Activated naive CD8-positive, alpha-beta T cell treated with anti-CD3 and anti-CD28 coated beads, Interleukin-2, amount 10 ng/mL, durations not matched to agents 7 days and 5 days (primary cell): ENCODE data around the gene C12orf50. TPM values are rescaled to one million over a fixed set of nuclear protein-coding genes. Genes with fewer than 3 reads are reported as not detected.
"Not testable (repeated sequence)": the region's sequence is repeated elsewhere in the genome, so short reads cannot be mapped to it uniquely, and the experiment has no call there.

ENCODE experiments used
- ATAC-seq: fragments of 150-1000 bp; cut with Tn5 transposase; one replicate; pipeline ENCODE4 v1.10.0; 2021; ENCODE audit warnings: low read depth, moderate library complexity
- POLR2A ChIA-PET: fragments of 350-600 bp; sonication (Branson Sonifier 250); formaldehyde crosslinking; loops from one replicate; lab custom pipeline; 2021; ENCODE audit warnings: antibody characterized with exemption; lab: Charles Lee
- DNase-seq: peaks from one replicate; pipeline ENCODE4 v3.0.0; 2021
- H3K27ac Mint-ChIP-seq: one replicate; pipeline ENCODE4 v1.8.0; 2022; ENCODE audit warnings: mild to moderate bottlenecking, mixed read lengths
- H3K27me3 Mint-ChIP-seq: one replicate; pipeline ENCODE4 v1.8.0; 2022; ENCODE audit warnings: mild to moderate bottlenecking, moderate library complexity, mixed read lengths
- H3K36me3 Mint-ChIP-seq: one replicate; pipeline ENCODE4 v1.8.0; 2021; ENCODE audit warnings: mild to moderate bottlenecking, mixed read lengths
- H3K4me1 Mint-ChIP-seq: one replicate; pipeline ENCODE4 v1.8.0; 2021; ENCODE audit warnings: mixed read lengths
- H3K4me3 Mint-ChIP-seq: one replicate; pipeline ENCODE4 v1.8.0; 2022; ENCODE audit warnings: mild to moderate bottlenecking, moderate library complexity, mixed read lengths
- H3K9me3 Mint-ChIP-seq: one replicate; pipeline ENCODE4 v1.8.0; 2021; ENCODE audit warnings: mixed read lengths
- total RNA-seq, 2 experiments: library from RNA; stranded (reverse); gene quantifications; one replicate each; pipeline ENCODE4 v1.2.3, GENCODE V29; 2021

Gene C12orf50
- total RNA-seq, 2 experiments from 2014 or later: 0.08 TPM; not detected in 1

DNA sequence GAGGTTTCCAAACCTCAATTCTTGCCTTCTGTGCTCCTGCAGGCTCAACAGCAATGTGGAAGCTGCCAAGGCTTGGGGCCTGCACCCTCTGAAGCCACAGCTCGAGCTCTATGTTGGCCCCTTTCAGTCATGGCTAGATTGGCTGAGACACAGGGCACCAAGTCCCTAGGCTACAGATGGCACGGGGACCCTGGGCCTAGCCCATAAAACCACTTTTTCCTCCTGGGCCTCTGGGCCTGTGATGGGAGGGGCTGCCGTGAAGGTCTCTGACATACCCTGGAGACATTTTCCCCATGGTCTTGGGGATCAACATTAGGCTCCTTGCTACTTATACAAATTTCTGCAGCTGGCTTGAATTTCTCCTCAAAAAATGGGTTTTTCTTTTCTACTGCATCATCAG lies 2.0 kb upstream of the C12orf50 start:
- H3K4me3 Mint-ChIP-seq, H3K9me3 Mint-ChIP-seq, H3K36me3 Mint-ChIP-seq, H3K4me1 Mint-ChIP-seq, ATAC-seq, POLR2A ChIA-PET, H3K27ac Mint-ChIP-seq, DNase-seq, H3K27me3 Mint-ChIP-seq: not testable (repeated sequence)

DNA sequence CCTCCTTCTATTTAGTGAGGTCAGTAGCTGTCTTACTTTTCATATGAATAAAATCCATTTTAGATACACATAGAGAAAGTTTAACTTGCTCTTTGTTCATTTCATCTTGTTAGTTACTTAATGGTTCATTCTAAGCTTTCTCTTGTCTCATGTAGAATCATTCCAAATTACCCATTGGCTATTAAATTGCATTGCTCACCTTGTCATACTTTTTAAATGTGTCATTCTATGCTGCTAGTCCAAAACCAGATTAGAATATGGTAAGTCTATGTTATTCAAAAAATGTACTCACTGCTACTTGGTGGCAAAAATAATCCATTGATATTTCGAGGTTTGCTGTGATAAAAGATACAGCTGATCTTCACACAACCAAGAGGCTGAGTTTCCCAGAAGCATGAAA lies 3.0 kb downstream of the C12orf50 start:
- Mint-ChIP-seq H3K36me3 (no peaks in the 10 kb centered on the region), H3K4me1 (no peaks in the 10 kb centered on the region), H3K27me3 (peaks cover 10% of the 10 kb centered on the region), H3K9me3 (peaks cover 4% of the 10 kb centered on the region), H3K27ac (no peak overlapping the region), H3K4me3 (no peak overlapping the region)
- no peak for DNase-seq
- ATAC-seq: no peak
- POLR2A ChIA-PET: interaction anchor here (0.8 kb wide), 1 partner anchor 9 kb away, joined by 3 read pairs; a partner anchor contains a TSS

DNA sequence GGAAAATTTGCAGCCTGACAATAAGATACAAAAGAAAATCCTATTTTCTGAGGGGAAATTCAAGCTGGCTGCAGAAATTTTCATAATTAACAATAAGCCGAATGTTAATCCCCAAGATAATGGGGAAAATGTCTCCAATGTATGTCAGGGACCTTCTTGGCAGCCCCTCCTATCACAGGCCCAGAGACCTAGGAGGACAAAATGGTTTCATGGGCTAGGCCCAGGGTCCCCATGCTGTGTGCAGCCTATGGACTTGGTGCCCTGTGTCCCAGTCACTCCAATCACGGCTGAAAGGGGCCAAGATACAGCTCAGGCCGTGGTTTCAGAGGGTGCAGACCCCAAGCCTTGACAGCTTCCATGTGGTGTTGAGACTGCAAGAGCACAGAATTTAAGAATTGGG lies 11.2 kb downstream of the C12orf50 start:
- Mint-ChIP-seq H3K4me1 (no peaks in the 10 kb centered on the region), H3K36me3 (no peaks in the 10 kb centered on the region), H3K27ac (no peak overlapping the region), H3K9me3 (peaks cover 8% of the 10 kb centered on the region), H3K27me3 (peaks cover 6% of the 10 kb centered on the region), H3K4me3 (no peak overlapping the region)
- ATAC-seq (no peak), DNase-seq (no peak)
- POLR2A ChIA-PET: no interaction called here

DNA sequence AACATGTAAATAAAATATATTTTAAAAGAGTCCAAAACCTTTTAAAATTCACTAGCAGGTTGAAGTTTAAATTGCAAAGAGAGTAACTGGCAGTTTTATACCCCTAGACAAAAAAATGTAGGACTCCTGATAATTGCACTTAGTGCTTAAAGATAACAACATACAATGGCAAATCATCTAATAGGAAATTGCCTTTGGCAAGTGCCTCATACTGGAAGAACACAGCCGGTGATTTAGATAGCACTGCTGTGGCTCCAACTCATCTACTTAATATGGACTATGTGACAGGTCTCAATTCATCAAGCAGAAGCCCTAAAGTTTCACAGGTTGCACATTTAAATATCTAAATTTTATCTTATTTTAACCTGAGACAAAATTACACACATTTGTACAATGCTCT lies 13.4 kb downstream of the C12orf50 start:
- Mint-ChIP-seq H3K27ac (no peak overlapping the region), H3K4me1 (no peaks in the 10 kb centered on the region), H3K36me3 (no peaks in the 10 kb centered on the region), H3K4me3 (no peak overlapping the region), H3K9me3 (peaks cover 4% of the 10 kb centered on the region), H3K27me3 (peaks cover 7% of the 10 kb centered on the region)
- no peak for DNase-seq
- no peak for ATAC-seq
- POLR2A ChIA-PET: no interaction called here

DNA sequence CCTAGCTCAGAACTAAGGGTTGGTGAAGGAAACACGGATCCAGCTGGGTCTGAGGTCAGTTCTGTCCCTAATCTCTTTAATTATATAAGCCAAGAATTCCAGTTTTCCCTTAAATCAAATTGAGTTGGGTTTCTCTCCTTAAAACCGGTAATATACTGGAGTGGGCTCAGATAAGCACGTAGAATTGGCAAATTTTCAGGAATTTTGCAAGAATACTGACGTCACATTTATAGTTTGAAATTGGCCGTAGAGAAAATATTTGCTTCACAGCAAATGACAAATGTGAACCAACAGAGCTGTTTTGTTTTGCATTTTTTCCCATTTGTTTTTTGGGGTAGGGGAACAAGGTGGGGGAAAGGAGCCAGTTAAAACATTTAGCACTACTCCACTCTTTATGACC lies 17.4 kb downstream of the C12orf50 start:
- H3K36me3 Mint-ChIP-seq: no peaks in the 10 kb centered on the region
- POLR2A ChIA-PET: no interaction called here
- H3K27me3 Mint-ChIP-seq: peaks cover 7% of the 10 kb centered on the region
- H3K9me3 Mint-ChIP-seq: no peaks in the 10 kb centered on the region
- no peak overlapping the region for H3K27ac Mint-ChIP-seq
- no peak for ATAC-seq
- H3K4me1 Mint-ChIP-seq: no peaks in the 10 kb centered on the region
- DNase-seq: no peak
- no peak overlapping the region for H3K4me3 Mint-ChIP-seq

DNA sequence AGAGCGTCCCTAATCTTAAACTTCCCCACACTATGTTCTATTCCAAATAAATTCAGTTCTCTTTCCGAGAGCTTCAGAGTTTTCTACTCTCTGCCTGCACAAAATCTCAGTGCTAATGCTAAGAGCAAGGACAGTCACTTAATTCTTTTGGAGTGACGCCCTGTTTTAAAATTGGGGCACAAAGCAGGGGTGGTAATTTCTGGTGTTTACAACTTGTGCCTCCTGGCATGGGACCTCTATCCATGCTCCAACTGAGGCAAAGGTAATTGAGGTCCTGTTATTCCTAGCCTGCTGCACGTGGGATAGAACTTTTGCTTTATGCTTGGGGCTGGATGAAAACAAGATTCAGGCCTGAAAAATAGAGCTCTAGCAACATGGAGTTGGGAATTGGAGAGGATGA lies 22.9 kb downstream of the C12orf50 start:
- POLR2A ChIA-PET: no interaction called here
- Mint-ChIP-seq H3K27me3 (no peaks in the 10 kb centered on the region), H3K9me3 (no peaks in the 10 kb centered on the region), H3K27ac (no peak overlapping the region), H3K36me3 (no peaks in the 10 kb centered on the region), H3K4me1 (no peaks in the 10 kb centered on the region), H3K4me3 (no peak overlapping the region)
- DNase-seq: no peak
- ATAC-seq: no peak

DNA sequence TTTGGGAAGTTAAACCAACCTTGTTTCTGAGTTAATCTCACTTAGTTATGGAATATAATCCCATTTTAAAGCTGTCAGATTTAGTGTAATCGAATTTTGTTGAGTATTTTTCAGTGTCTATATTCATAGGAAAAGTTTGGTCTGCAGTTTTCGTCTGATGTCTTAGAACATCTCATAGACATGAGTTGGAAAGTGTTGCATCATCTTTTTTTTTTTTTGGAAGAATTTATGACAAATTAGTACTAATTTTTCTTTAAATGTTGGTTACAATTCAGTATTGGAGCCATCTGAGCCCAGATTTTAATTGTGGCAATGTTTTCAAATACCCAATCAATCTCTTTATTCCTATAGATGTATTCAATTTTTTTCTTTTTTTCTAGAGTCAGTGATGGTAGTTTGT lies 27.9 kb downstream of the C12orf50 start:
- no peaks in the 10 kb centered on the region for H3K9me3 Mint-ChIP-seq
- no peaks in the 10 kb centered on the region for H3K4me1 Mint-ChIP-seq
- DNase-seq (no peak), ATAC-seq (no peak)
- H3K27me3 Mint-ChIP-seq: no peaks in the 10 kb centered on the region
- POLR2A ChIA-PET: no interaction called here
- no peak overlapping the region for H3K4me3 Mint-ChIP-seq
- no peaks in the 10 kb centered on the region for H3K36me3 Mint-ChIP-seq
- no peak overlapping the region for H3K27ac Mint-ChIP-seq

DNA sequence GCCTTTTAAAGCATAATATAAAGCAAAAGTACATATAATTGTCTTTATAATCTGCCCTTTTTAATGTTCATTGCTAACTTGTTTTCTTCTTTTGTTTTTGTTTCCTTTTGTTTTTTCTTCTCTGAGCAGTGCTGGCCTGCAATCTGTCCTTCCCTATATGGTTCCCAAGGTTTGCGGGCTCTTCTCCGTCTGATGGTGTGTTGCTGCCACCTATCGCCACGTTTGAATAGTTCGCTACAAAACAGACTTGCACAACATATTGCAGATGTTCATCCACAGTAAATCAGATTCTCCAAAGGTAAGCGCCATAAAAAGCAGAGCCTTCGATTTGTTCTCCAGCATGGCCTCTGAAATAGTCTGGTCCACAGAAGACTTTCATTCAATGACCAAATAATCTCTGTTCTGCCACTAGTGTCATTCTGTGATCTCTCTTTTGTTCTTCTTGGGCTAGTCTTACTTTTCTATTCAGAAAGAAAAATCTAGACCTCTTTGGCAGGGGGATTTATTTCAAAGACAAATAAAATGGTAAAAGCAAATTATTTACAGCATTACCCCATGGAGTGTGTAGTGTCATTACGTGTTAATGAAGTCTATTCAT lies 33.5 kb downstream of the C12orf50 start:
- POLR2A ChIA-PET: no interaction called here
- no peak overlapping the region for H3K27ac Mint-ChIP-seq
- H3K4me1 Mint-ChIP-seq: no peaks in the 10 kb centered on the region
- no peaks in the 10 kb centered on the region for H3K9me3 Mint-ChIP-seq
- DNase-seq (no peak), ATAC-seq (no peak)
- no peak overlapping the region for H3K4me3 Mint-ChIP-seq
- peaks cover 5% of the 10 kb centered on the region for H3K27me3 Mint-ChIP-seq
- no peaks in the 10 kb centered on the region for H3K36me3 Mint-ChIP-seq

GRCh38 chr12:87991483-87991882 lies 37.7 kb downstream of the C12orf50 start:
- Mint-ChIP-seq H3K4me1 (no peaks in the 10 kb centered on the region), H3K36me3 (no peaks in the 10 kb centered on the region), H3K9me3 (no peaks in the 10 kb centered on the region), H3K4me3 (no peak overlapping the region), H3K27me3 (peaks cover 10% of the 10 kb centered on the region), H3K27ac (no peak overlapping the region)
- DNase-seq: no peak
- POLR2A ChIA-PET: no interaction called here
- no peak for ATAC-seq

- Mint-ChIP-seq H3K27ac (no peak overlapping the region), H3K27me3 (peaks cover 8% of the 10 kb centered on the region), H3K4me3 (no peak overlapping the region), H3K4me1 (no peaks in the 10 kb centered on the region), H3K36me3 (no peaks in the 10 kb centered on the region), H3K9me3 (no peaks in the 10 kb centered on the region)
- POLR2A ChIA-PET: no interaction called here
- no peak for ATAC-seq
- no peak for DNase-seq
These were observed 40.7 kb downstream of the C12orf50 start for GRCh38 chr12:87988534-87988933.

DNA sequence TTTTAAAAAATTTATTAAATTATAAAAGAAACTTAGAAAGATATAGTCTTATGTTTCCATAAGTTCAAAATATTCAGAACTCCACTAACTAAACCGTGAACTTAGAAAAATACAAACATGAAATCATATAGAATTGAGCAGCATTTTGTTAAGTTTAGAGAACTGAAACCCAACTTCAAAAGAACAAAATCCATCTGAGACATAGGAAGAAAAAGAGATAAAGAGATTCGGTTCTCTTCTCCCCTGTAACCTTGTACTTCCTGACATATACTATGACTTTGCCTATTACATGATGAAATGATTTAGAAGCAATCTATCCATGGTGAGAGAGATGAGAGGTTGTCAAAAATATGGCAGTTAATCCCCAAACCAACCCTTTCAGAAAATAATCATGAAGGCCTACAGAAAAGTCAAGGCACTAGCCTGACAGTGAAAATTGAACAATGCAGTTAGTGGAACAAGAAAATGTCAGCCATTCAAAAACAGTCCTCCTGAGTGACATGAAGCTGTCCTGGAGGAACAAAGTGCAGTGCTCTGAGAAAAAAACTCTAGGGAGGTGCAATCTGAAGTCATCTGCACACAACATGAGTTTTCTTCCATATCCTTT lies 44.0 kb downstream of the C12orf50 start:
- H3K27ac Mint-ChIP-seq: no peak overlapping the region
- H3K36me3 Mint-ChIP-seq: no peaks in the 10 kb centered on the region
- ATAC-seq: no peak
- H3K4me1 Mint-ChIP-seq: no peaks in the 10 kb centered on the region
- no peak overlapping the region for H3K4me3 Mint-ChIP-seq
- H3K27me3 Mint-ChIP-seq: peaks cover 3% of the 10 kb centered on the region
- no peak for DNase-seq
- no peaks in the 10 kb centered on the region for H3K9me3 Mint-ChIP-seq
- POLR2A ChIA-PET: no interaction called here

- ATAC-seq: no peak
These were observed 47.0 kb downstream of the C12orf50 start for GRCh38 chr12:87982208-87982607.

DNA sequence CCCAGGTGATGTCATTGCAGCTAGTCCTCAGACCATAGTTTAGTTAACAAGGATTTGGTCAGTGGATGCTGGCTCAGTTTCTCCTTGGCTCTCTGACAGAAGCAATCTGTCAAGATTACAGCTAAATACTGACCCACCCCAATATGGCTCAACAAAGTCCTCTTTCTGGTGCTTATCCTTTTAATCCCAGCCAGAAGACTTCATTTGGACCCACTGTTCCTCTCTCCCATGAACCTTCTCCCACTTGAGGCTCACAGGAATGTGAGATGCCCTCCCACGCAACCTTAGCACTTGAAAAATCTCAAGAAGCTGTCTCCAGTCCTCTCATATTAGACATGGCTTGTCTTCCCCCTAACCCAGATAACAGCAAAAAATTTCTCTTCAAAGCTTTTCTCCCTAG lies 47.7 kb downstream of the C12orf50 start:
- no peaks in the 10 kb centered on the region for H3K36me3 Mint-ChIP-seq
- POLR2A ChIA-PET: no interaction called here

More at GRCh38 chr12:87982208-87982607, 47.0 kb downstream of the C12orf50 start:
- POLR2A ChIA-PET: no interaction called here
- Mint-ChIP-seq H3K27ac (no peak overlapping the region), H3K4me1 (no peaks in the 10 kb centered on the region), H3K27me3 (no peaks in the 10 kb centered on the region), H3K36me3 (no peaks in the 10 kb centered on the region), H3K9me3 (no peaks in the 10 kb centered on the region), H3K4me3 (no peak overlapping the region)
- no peak for DNase-seq

GRCh38 chr12:87975879-87976278 lies 53.3 kb downstream of the C12orf50 start:
- H3K4me3 Mint-ChIP-seq: no peak overlapping the region
- DNase-seq (no peak), ATAC-seq (no peak)
- H3K27ac Mint-ChIP-seq: no peak overlapping the region
- no peaks in the 10 kb centered on the region for H3K9me3 Mint-ChIP-seq
- H3K4me1 Mint-ChIP-seq: no peaks in the 10 kb centered on the region
- no peaks in the 10 kb centered on the region for H3K36me3 Mint-ChIP-seq
- no peaks in the 10 kb centered on the region for H3K27me3 Mint-ChIP-seq
- POLR2A ChIA-PET: no interaction called here

More for the DNA sequence above, 47.7 kb downstream of the C12orf50 start:
- no peak overlapping the region for H3K27ac Mint-ChIP-seq
- H3K4me3 Mint-ChIP-seq: no peak overlapping the region
- no peaks in the 10 kb centered on the region for H3K4me1 Mint-ChIP-seq
- H3K27me3 Mint-ChIP-seq: no peaks in the 10 kb centered on the region
- no peak for ATAC-seq
- H3K9me3 Mint-ChIP-seq: no peaks in the 10 kb centered on the region
- DNase-seq: no peak
